ENCODE data around the gene ASB1.

DNA sequence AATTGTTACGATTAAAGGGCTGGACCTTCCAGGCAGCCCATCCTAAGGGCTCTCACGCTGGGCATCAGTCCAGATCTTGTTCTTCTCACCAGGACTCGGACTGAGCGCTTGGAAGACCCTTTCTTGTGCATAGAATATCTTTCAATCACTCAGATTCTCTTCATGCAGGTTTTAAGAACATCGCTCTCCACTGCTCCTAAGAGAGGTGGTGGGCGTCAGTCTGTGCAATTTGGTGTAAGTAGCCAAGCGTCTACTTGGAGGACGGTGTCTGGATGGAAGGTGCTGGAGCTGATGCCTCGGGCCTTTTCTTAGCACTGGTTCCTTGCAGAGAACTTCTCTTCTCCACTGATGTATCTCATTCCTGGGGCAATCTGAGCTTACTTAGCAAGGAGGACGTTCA lies 68.7 kb downstream of the ASB1 start:
- no peak for TF ChIP-seq YY1 (IDR thresholded peaks at IDR 0.05; ENCODE audit: insufficient read depth, insufficient read length)
- TF ChIP-seq SUZ12 (IDR thresholded peaks at IDR 0.05; ENCODE audit: extremely low read depth, insufficient read depth, insufficient read length): no peak

Measured in NT2/D1 (cell line).